GM19463 (cell line): ENCODE results near the gene OR5J2.
"Not testable (repeated sequence)": the region's sequence is repeated elsewhere in the genome, so short reads cannot be mapped to it uniquely, and the experiment has no call there.

Experiments
- ATAC-seq: cut with Tn5 transposase; IDR thresholded peaks from one replicate; pipeline ENCODE4 v1.9.1; 2021; ENCODE audit warnings: mild to moderate bottlenecking, moderate library complexity; ENCODE audit not compliant: unreplicated experiment

OR5J2 gene

DNA sequence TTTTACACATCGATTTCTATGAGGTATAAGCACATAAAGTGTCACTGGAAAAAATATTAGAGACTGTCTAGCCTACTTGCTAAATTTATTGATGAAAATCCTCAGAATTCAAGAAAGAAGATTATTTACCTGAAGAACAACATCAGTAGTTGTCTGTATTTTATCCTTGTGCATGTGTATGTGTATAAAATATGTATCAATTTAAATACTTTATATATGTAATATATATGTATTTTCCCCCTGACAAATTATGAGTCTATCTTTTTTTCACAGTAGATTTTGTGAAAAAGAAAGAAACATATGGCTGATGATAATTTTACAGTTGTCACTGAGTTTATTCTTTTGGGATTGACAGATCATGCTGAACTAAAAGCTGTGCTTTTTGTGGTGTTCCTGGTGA lies at the start of gene OR5J2:
Gene OR5J2, plus strand, starts transcription at position 301 of the 400 bp plus-strand sequence. Its CDS starts 0 bp downstream, at position 301.
- ATAC-seq: no peak

DNA sequence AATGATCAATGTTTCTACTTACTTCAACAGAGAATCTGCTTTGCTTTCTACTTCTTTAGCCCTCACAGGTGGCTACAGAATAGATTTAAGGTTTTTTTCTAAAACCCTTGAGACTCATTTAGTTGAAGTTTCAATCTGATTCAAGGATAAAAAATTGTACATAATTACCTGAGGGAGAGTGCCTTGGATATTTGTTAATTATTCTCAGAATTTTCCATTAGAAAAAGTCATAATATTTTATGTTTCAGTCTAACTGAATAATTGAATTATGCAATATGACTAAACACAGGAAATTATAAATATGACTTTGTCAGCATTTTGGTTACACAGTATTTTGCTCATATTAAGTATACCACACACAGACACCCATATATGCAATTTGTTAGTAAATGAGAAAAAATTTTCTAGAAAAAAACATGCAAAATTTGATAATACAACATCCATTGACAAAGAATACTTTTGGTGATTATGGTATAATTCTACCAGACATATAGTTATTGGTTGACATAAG lies 36.2 kb upstream of the OR5J2 start, which contains the start of gene OR8J3:
Gene OR8J3, minus strand, starts transcription at position 51 of the 511 bp plus-strand sequence. CDS start 2,483 bp downstream, outside the sequence.
- no peak for ATAC-seq

DNA sequence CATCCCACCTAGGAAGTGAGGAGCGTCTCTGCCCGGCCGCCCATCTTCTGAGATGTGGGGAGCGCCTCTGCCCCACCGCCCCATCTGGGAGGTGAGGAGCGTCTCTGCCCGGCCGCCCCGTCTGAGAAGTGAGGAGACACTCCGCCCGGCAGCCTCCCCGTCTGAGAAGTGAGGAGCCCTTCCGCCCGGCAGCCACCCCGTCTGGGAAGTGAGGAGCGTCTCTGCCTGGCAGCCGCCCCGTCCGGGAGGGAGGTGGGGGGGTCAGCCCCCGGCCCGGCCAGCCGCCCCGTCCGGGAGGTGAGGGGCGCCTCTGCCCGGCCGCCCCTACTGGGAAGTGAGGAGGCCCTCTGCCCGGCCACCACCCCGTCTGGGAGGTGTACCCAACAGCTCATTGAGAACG lies 32.7 kb upstream of the OR5J2 start:
- not testable (repeated sequence) for ATAC-seq

DNA sequence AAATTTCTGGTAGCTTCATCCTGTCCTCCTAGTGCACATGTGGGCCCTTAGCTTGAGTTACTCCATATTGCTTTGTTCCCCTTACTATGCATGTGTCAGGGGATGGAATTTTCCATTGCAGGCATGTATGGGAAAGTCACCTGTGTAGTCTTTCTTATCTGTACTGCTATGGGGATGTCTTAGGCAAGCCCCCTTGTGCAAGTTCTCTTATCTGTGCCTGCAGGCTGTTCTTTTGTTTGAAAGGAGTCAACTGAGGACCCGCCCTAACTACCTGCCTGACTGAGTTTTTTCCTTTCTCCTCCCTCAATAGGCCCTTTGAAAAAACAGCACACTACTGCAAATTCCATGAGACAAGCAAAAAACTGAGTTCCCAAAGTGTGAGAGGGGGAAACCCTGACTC lies 25.0 kb upstream of the OR5J2 start:
- no peak for ATAC-seq

DNA sequence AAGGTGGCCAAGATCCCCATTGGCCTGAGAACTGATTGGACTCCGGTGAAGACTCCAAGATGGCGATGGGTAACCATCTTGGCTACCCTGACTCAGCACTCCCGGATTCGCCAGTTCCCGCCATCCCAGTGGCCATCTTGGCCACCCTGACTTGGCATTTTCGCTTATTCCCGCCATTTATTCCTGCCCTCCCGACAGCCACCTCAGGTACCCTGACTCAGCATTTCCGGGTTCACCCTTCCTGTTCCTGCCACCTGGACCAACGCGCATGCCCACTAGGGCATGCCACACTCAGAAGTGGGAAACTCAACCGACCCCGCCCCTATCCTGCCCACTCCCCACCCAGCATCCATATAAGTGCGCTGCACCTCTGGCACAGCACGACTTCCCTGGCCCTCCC lies 24.1 kb upstream of the OR5J2 start:
- no peak for ATAC-seq

DNA sequence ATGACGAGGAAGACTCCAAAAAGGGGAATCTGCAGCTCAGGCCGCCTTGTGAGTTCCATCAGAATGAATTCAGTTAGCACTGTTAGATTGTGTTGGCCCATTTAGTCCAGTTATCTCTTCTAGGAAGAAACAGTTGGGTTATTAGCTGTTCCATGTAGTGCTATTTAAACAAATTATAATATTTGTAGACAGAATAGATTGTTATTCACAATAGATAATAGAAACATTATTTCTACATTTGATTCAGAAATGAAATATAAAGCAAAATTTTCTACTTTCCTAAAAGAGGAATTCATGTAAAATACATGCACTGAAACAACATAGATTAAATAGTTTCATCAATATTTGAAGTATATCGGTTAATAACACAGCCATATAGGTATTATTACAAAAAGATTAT lies 16.2 kb upstream of the OR5J2 start, which contains the start of gene OR8K5:
Gene OR8K5, minus strand, starts transcription at position 101 of the 400 bp plus-strand sequence. Its CDS starts 0 bp downstream, at position 101.
- no peak for ATAC-seq

DNA sequence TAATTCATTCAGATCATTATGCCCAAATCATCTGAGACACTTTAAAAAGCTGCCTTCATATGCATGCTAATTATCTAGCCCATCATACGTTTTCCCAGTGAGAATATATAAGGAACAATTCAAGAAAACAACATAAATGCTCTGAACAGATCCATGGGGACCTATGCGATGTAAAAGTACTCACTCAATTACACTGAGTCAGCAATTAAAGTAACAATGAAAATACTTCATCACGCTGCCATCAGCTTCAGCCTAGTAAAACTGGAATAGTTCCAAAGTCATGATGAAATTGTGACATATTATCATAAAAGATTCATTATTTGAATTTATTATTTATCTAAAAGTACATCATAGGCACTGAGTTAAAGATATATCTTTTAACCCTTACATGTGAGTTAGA lies 12.6 kb upstream of the OR5J2 start:
- no peak for ATAC-seq

DNA sequence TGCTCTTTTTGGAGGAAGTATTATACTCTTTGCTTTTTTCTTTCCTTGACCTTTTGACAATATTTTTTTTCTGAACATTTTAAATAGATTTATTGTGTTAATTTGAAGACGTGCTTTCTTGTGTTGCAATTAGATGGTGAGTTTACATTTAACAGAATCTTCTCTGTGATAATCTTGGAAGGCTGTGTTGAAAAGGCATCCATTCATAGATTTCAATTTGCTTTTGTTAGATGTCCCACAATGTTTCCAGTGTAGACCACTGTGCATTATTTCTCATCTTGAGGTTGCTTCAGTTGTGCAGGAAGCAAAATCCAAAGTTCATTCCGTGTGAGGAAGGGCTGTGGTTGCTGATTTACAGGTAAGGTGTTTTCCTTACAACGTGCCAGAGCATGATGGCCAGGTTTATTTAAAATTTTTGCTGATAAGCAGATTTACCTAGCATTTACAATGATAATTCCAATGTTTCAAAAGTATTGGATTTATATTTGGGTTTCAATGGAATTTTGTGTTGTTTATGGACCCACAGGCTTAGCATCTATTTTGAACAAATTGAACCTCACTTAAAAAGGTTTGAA lies 4.1 kb upstream of the OR5J2 start:
- no peak for ATAC-seq

DNA sequence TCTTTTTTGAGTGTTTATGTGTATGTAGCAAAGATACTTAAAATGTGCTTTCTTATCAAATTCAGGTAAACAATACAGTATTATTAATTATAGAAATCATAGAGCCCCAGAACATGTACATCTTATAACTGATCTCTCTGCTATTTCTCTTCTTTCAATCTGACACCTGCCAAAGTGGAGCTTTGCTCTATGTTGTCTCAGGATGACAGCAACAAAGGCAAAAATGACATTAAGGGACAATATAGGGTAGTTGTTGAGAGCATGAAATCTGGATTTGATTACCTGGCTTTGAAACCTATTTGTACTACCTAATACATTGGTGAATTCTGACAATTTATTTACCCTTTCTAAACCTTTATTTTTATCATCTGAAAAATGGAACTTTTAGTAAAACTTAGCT lies 7.0 kb downstream of the OR5J2 start:
- ATAC-seq: no peak

DNA sequence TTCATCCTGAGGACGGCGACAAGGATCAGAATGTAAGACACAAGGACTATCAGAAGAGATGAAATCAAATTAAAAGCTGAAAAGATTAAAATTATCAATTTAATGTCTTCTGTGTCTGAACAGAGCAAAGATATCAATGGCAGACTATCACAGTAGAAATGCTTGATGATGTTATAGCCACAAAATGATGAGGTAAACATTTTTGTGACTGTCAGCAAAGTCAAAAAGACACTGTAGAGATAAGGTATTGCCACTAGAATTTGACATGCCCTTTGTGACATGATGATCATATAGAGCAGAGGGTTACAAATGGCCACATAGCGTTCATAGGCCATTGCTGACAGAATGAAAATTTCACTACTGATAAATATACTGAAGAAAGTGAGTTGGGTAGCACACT lies 12.2 kb downstream of the OR5J2 start:
- ATAC-seq: no peak

DNA sequence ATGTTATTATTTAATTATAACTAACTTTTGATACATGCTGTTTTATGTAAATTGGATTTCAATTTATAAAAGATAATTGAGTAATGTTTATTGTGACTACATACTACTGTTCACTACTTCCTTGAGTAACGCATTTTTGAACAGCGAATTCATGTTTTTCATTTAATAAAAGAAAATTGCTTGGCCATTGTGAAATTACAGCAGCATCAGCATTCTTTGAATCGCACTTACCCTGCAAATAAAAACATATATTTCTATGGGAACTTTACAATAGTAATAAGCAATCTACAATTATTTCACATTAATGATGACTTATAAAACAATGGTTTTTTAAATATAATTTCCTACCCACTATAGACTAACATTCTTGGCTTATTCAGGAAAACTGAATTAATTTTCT lies 20.3 kb downstream of the OR5J2 start:
- no peak for ATAC-seq

DNA sequence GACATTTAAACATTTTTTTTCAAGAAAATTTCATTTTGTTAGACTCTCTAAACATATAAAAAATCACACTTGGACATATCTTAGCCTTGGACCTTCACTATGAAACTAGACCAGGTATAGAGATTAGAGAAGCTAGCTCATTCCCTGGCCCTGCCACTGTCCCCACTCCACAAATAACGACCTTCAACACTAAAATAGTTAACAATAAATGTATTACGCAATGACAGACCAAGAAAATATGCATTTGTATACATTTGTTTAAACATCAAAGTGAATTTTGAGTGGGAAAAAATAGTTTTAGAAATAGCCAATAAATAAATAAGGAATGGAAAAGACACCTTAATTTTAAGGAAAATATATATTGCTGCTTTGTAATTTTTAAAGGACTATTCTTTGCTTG lies 20.9 kb downstream of the OR5J2 start:
- ATAC-seq: no peak

DNA sequence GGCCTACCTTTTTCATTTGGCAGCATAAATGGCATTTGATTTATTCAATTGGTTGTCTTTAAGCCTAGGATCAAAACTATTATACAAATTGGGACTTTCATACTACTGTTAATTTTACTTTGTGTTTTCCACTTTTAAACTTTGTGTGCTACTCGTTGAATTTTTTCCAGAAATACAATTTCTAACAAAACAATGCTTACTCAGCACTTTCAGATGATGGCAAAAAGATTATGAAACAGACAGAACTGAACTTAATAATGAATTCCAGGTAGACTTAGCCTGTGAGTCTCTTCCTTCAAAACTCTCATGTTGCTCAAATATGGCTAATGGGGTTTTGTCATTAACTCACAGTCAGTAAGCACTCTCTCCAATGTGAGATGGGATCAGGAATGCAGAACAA lies 31.4 kb downstream of the OR5J2 start:
- ATAC-seq: no peak

DNA sequence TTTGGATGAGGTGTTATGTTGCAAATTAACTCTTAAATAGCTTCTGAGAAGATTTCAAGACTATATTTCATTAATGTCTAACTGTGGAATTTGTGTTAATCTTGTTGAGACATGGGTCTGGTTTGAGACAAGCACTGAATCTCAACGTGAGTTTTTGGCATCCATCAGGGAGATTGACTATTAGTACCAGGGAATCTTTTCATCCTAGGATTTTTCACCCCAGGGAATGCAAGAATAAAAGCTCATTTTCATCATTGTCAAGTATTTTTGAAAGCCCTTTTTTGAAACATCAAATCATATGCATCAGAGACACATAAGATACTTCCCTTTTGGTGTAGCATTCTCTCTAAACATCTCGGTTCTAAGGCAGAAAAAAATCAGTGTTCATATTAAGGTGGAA lies 38.1 kb downstream of the OR5J2 start:
- no peak for ATAC-seq

DNA sequence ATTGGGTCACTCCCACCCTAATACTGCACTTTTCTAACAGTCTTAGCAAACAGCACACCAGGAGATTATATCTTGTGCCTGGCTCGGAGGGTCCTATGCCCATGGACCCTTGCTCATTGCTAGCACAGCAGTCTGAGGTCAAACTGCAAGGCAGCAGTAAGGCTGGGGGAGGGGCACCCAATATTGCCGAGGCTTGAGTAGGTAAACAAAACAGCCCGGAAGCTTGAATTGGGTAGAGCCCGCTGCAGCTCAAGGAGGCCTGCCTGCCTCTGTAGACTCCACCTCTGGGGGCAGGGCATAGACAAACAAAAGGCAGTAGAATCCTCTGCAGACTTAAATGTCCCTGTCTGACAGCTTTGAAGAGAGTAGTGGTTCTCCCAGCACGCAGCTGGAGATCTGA lies 43.3 kb downstream of the OR5J2 start:
- not testable (repeated sequence) for ATAC-seq
